Subcutaneous preadipocyte (primary cell): ENCODE results near the gene TDRD1. TPM values are rescaled to one million over a fixed set of nuclear protein-coding genes. Genes with fewer than 3 reads are reported as not detected.

Source experiments
- small RNA-seq: library from RNA; depleted of rRNA; stranded (forward); fragments of <200 nt; gene quantifications from one replicate; pipeline ENCODE3, GENCODE V24; 2012
- total RNA-seq: library from RNA; depleted of rRNA; stranded (reverse); fragments of >200 nt; gene quantifications from 2 replicates; pipeline ENCODE4 v1.2.3, GENCODE V29; 2012

Gene TDRD1
- 2.6 and 3.3 TPM in 2 replicates for total RNA-seq

DNA sequence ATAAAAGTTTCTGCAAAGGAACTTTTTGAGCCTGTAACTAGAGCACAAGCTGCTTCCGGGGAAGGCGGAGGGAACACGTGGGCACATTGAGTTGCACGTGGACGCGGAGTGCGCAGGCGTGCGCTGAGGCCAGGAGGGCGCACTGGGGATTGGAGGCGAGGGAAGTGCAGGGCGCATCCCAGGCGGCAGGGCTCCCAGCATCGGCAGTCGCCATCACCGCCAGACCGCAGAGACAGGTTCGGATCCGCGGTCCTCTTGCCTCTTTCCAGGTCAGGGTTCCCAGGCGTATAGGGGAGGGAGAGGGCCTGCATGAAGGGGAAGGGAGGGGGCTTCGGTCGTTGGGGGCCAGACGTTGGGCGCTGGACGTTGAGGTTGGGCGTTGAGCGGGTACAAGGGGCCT, at the start of gene TDRD1:
TDRD1 (plus strand) TSS at position 206 of the 400 bp plus-strand sequence. CDS start 8,479 bp downstream, outside the sequence.

DNA sequence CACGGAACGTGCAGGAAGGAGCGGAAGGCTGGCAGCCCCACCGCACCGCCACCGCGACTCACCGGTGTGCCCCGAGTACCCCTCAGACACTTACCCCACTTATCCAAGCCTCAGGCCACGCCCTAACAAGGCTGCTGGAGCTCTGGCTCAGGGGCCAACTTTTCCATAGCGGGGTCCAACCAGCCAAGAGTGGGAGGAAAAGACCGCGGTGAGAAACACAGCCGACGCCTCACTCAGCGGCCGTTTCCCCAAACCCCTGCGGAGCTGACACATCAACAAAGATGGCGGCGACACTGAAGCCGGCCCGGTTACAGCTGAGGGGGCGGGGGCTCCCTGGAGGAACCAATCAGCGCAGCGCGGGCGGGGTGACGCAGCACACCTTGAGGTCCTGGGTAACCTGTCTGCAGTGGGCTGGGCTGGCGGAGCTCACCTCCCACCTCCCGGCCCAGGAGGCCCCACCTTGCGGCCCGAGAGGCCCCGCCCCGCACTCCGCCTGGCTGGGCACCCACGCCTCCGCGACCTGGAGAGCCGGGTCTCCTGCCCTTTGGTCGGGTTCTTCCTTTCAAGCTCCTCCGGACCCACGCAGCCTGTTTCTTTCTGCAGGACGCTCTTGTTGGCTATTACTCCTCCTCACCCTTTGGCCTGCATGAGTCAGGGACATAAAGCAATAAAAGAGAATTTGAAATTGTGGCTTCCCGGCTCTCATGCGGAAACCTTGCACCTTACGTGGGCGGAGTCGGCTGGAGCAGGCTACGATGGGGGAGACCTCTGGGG, 5.0 kb upstream of the TDRD1 start, which contains the start of gene CCDC186:
CCDC186 (minus strand) TSS at position 283 of the 774 bp plus-strand sequence. CDS start 10,935 bp downstream, outside the sequence.

GRCh38 chr10:114239117-114239993, 60.2 kb downstream of the TDRD1 start, which contains the start of gene VWA2:
TSS of gene VWA2 (plus strand) at chr10:114239254. CDS start at chr10:114248714, 9,460 bp downstream.

Small RNA genes within 50 kb of the gene (small RNA-seq; reads per million reads assigned to genes)
- gene RF02277 = not detected

Other genes with a start within 250 kb of the TDRD1 start
- gene ADRB1, start 135.5 kb upstream of the TDRD1 start, total RNA-seq = not detected in 2 replicates
- 9.4 and 10.3 TPM in 2 replicates for gene CCDC186, start 5.2 kb upstream of the TDRD1 start, total RNA-seq
- gene VWA2, start 59.9 kb downstream of the TDRD1 start, total RNA-seq = under 0.01 and 0.20 TPM in 2 replicates
- under 0.01 and 0.20 TPM in 2 replicates for gene AFAP1L2, start 225.1 kb downstream of the TDRD1 start, total RNA-seq